RPMI8226 (cell line): ENCODE results near the gene PPP1R17.

Experiments used
- DNase-seq: peaks from one replicate; pipeline ENCODE4 v3.0.0-alpha.2; 2015

Gene PPP1R17

GRCh38 chr7:31705377-31705776 is 18.4 kb downstream of the PPP1R17 start:
- DNase-seq = no peak

DNA sequence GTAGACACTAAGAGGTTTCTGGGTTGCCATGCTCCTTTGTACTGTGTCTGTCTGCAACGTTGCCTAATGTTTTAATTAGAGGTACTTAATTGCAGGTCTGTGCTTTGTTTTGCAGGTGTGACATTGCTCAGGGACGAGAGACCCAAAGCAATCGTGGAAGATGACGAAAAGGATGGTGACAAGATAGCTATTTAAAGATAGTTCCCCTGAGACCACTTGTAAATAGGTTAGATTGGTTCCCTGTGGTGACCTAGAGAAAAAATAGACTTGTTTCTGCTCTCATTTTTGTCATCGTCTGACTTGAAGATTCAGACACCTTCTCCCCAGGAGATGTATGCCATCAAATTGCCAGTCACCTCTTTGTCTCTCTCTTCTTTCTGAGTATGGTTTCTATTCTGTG is 20.1 kb downstream of the PPP1R17 start:
- no peak for DNase-seq

DNA sequence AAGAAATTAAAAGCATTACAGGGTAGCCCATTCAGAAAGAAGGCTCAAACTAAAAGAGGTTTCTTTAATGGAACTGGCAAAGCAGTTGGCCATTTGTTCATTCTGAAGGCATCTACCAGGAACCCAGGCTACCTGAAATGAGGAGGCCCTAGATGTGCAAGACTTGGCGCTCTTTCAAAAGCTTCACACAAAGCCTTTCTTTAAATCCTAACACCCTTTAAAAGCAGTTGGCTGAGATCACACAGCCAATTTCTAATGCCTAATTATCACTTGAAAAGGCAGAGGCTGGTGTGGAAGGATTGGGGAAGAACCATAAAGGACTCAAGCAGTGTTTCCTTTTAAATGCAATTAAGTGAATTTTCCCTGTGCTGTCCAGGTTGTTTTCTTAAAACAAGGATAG is 23.2 kb downstream of the PPP1R17 start:
- no peak for DNase-seq

GRCh38 chr7:31716355-31716754 is 29.3 kb downstream of the PPP1R17 start:
- no peak for DNase-seq

DNA sequence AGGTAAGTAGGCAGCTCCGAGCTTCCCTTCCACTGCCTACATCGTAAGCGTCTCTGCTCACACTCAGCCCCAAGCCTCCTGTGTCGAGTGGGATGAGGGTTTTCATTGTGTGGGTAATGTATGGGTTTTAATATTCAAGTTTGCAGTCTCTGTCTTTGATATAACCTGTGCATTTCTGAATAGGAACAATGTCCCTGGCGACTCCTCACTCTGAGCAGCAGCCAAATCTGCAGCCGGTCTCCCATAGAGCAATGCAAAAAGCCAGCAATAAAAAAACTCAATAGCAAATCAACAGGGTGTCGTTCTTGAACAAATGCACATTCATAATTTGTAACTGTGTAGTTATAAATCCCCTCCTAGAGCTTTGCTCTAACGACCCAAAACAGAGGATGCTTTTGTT is 33.4 kb downstream of the PPP1R17 start:
- DNase-seq = no peak

DNA sequence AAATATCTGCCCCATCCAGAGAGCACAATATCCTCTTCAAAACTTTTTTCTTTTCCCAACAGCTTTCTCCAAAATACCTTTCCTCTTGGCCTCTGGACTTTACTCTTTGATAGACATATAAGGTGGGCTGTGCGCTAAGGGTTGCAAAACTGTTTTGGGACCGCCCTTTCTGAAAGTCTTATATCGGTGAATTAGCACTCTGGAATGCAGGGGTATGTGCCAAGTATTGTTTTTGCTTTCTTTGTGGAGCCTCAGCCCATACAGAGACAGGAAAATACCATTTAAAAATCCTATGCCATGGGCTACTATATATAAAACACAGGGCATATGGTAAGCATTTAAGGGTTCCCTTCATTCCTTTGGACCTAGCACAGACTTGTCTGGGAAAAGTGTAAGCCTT is 37.7 kb downstream of the PPP1R17 start:
- DNase-seq = no peak

DNA sequence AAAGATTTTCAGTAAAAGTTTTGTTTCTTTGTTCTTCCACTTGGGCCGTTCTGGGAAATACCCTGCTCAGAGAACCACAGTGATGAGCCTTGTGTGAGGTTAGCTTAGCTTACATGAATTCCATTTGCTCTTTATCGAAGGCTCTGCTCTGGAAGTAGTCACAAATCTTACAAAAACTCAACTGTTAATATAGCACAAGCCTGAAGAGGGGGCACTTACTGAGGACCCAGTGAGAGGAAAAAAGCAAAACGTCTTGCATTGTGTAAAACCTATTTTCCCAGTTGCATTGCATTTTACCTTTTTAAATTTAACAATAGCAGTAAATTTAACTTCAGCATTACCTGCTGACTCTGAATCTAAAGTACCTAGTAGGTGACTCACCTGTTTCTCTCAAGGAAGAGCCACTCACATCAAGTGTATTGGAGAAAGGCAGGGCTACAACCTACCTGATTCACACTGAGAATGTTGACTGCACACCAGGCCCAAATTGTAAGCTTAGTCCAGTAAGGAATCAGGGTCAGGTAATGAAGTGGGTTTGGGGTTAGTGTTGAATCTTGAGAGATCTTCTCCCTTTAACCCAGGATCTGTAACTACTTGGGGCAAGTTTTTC is 42.3 kb downstream of the PPP1R17 start:
- DNase-seq = no peak

DNA sequence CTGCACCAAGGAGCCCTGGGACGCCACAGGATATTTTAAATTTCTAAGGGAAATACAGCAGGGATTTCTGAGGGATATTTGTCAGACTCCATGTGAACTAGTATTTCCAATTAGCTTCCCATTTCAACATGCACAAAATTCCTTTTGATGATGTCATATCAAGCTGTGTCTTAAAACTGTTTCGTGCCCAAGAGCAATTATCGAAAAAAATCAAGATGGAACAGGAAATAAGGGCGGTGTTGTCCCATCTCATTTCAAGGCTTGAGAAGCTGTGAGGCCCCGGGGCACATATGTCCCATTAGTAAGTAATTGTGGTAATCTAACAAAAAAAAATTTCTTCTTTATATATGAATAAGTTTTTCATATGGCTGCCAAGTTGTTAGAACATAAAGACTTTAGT is 47.4 kb downstream of the PPP1R17 start:
- no peak for DNase-seq

GRCh38 chr7:31735991-31736982 is 49.3 kb downstream of the PPP1R17 start:
- peak; percentile 55 for DNase-seq

DNA sequence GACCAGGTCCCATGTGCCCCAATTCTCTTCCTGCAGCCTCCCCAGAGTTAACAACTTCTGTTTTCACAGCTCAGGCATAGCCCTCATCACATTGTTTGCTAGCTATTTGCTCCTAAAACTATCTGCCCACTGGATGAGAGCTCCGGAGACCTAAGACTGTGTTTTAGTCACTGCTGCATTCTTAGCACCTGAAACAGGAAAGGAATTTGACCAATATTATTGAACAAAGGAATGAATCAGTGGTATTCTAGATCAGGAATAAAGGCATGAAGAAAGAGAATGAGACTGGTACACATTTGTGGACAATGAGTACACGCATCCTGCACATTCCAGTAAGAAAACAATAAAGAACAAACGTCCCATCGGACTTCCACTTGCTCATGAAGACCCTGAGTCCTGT is 54.8 kb downstream of the PPP1R17 start:
- DNase-seq = no peak

GRCh38 chr7:31744294-31744874 is 57.4 kb downstream of the PPP1R17 start:
- DNase-seq = peak; percentile 71

DNA sequence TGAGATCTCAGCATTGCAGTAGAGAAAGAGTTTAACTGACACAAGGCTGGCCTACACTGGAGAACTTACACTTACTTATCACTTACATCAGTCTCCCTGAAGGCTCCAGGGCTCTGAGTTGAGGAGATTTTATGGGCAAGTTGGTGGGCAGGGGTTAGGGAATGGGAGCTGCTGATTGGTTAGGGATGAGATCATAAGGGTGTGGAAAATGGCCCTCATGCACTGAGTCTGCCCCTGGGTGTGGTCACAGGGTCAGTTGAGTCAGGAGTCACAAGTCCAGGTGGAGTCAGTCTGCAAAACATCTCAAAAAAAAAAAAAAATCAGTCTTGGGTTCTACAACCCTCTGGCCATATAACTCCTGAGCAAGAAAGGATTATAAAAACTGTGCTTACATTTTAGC is 60.5 kb downstream of the PPP1R17 start:
- no peak for DNase-seq

DNA sequence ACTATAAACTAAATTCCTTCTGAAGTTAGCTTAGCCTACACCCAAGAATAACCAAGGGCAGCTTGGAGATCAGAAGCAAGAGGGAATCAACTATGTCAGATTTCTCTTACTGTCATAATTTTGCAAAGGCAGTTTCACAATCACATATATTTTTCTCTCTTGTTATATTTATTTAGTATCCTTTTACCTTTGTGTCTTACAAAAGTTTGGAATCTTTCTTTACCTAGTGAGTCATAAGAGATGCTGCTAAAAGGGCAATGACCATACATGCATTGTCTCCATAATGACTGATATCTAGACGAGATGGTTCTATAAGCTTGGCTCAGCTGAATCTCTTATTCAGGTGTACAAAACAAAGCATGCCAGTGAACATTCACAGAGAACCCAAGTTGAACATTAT is 61.1 kb downstream of the PPP1R17 start:
- DNase-seq = no peak

GRCh38 chr7:31751726-31752125 is 64.7 kb downstream of the PPP1R17 start:
- no peak for DNase-seq
